ENCODE measurements around the gene FPR1. TPM values are rescaled to one million over a fixed set of nuclear protein-coding genes. Genes with fewer than 3 reads are reported as not detected.
"Not testable (repeated sequence)": the region's sequence is repeated elsewhere in the genome, so short reads cannot be mapped to it uniquely, and the experiment has no call there.

Gene FPR1
- total RNA-seq, 2 donors from 2014 or later: 0.77 to 5.6 TPM

GRCh38 chr19:51779703-51780102 lies 28.0 kb upstream of the FPR1 start:
- Histone ChIP-seq H3K4me3 (no peak overlapping the region), H3K9me3 (no peaks in the 10 kb centered on the region), H3K4me1 (replicated peaks) (no peaks in the 10 kb centered on the region), H3K27ac (no peak overlapping the region), H3K27me3 (replicated peaks; ENCODE audit: insufficient read depth) (no peaks in the 10 kb centered on the region), H3K36me3 (no peaks in the 10 kb centered on the region)
- TF ChIP-seq CTCF (IDR thresholded peaks at IDR 0.05): no peak
- TF ChIP-seq POLR2A (IDR thresholded peaks at IDR 0.05): no peak
- TF ChIP-seq POLR2AphosphoS5 (IDR thresholded peaks at IDR 0.05): no peak
- DNase-seq (ENCODE audit: low spot score): no peak
- WGBS: 39% methylated on average over 2 of the region's 2 CpGs
- intact Hi-C loops (cut with DNase I): loop anchor here (10.0 kb wide), 2 partner anchors 115 to 305 kb away; partner anchors contain the start of gene CEACAM18

DNA sequence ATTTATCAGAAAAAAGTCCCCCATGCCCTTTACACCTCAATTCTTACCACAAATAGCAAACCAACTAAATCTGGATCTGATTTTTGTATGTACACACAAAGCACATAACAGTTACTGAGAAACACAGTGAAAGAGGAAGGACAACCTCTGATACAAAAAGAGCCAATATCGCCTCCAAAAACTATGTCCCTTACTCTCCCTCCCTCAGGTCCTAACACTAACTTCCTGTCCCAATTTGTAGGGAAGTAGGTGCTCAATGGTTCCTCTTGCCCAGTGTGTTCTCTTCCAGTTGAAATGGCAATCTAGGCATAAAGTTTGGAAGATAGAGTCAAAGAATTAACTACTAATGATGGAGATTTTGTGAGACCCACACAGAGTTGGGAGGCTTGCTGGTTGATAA lies 27.5 kb upstream of the FPR1 start:
- WGBS: 59% methylated on average over 1 of the region's 1 CpG
- Histone ChIP-seq H3K4me3 (no peak overlapping the region), H3K4me1 (replicated peaks) (no peaks in the 10 kb centered on the region), H3K27ac (no peak overlapping the region), H3K27me3 (replicated peaks; ENCODE audit: insufficient read depth) (no peaks in the 10 kb centered on the region), H3K36me3 (no peaks in the 10 kb centered on the region), H3K9me3 (no peaks in the 10 kb centered on the region)
- TF ChIP-seq POLR2A (IDR thresholded peaks at IDR 0.05) (no peak), CTCF (IDR thresholded peaks at IDR 0.05) (no peak), POLR2AphosphoS5 (IDR thresholded peaks at IDR 0.05) (no peak)
- DNase-seq (ENCODE audit: low spot score): no peak
- intact Hi-C loops (cut with DNase I): loop anchor here (10.0 kb wide), 2 partner anchors 114 to 304 kb away; partner anchors contain the start of gene CEACAM18

- Histone ChIP-seq H3K9me3 (no peaks in the 10 kb centered on the region), H3K27ac (no peak overlapping the region), H3K4me3 (no peak overlapping the region), H3K4me1 (replicated peaks) (no peaks in the 10 kb centered on the region), H3K27me3 (replicated peaks; ENCODE audit: insufficient read depth) (no peaks in the 10 kb centered on the region), H3K36me3 (no peaks in the 10 kb centered on the region)
- TF ChIP-seq CTCF (IDR thresholded peaks at IDR 0.05) (peak; percentile 33 to 75 (median 63)), POLR2AphosphoS5 (IDR thresholded peaks at IDR 0.05) (peak; percentile 42), POLR2A (IDR thresholded peaks at IDR 0.05) (no peak)
- intact Hi-C loops (cut with DNase I): loop anchor here (10.0 kb wide), 2 partner anchors 113 to 303 kb away; partner anchors contain the start of gene CEACAM18
- 27% methylated on average over 23 of the region's 23 CpGs for WGBS
- peak; percentile 62 for DNase-seq (ENCODE audit: low spot score)
Measured at GRCh38 chr19:51777570-51778462, 26.1 kb upstream of the FPR1 start.

GRCh38 chr19:51776561-51776960 lies 24.9 kb upstream of the FPR1 start:
- H3K4me1 ChIP-seq (replicated peaks); DNase-seq (ENCODE audit: low spot score); H3K9me3 ChIP-seq; H3K4me3 ChIP-seq; H3K27me3 ChIP-seq (replicated peaks; ENCODE audit: insufficient read depth); H3K27ac ChIP-seq; H3K36me3 ChIP-seq: not testable (repeated sequence)
- WGBS: 97% methylated on average over 1 of the region's 1 CpG
- intact Hi-C loops (cut with DNase I): loop anchor here (10.0 kb wide), 2 partner anchors 112 to 302 kb away; partner anchors contain the start of gene CEACAM18

DNA sequence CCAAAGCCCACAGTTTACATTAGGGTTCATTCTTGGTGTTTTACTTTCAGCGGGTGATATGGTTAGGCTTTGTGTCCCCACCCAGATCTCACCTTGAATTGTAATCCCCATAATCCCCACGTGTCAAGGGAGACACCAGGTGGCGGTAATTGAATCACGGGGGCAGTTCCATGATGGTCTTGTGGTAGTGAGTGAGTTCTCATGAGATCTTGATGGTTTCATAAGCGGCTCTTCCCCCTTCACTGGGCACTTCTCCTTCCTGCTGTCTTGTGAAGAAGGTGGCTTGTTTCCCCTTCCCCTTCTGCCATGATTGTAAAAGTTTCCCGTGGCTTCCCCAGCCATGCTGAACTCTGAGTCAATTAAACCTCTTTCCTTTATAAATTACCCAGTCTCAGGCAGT lies 21.3 kb upstream of the FPR1 start:
- Histone ChIP-seq H3K27ac (no peak overlapping the region), H3K27me3 (replicated peaks; ENCODE audit: insufficient read depth) (no peaks in the 10 kb centered on the region), H3K4me3 (no peak overlapping the region), H3K4me1 (replicated peaks) (no peaks in the 10 kb centered on the region), H3K9me3 (no peaks in the 10 kb centered on the region), H3K36me3 (no peaks in the 10 kb centered on the region)
- DNase-seq (ENCODE audit: low spot score): no peak
- intact Hi-C loops (cut with DNase I): loop anchor here (10.0 kb wide), 2 partner anchors 108 to 298 kb away; partner anchors contain the start of gene CEACAM18
- 56% methylated on average over 6 of the region's 6 CpGs for WGBS
- TF ChIP-seq POLR2AphosphoS5 (IDR thresholded peaks at IDR 0.05) (no peak), POLR2A (IDR thresholded peaks at IDR 0.05) (no peak), CTCF (IDR thresholded peaks at IDR 0.05) (no peak)
